Smooth muscle cell (in vitro differentiated cells): Measurements from ENCODE around the gene TGFBRAP1. TPM values are rescaled to one million over a fixed set of nuclear protein-coding genes. Genes with fewer than 3 reads are reported as not detected.

ENCODE experiments used
- DNase-seq: peaks from one replicate; lab custom pipeline; 2025; ENCODE audit not compliant: unreplicated experiment; lab: John Stamatoyannopoulos, UW
- H2AFZ ChIP-seq: fragments of 200-600 bp; sonication (generic); 2 replicates; pipeline ENCODE4 v1.6.0; 2016; ENCODE audit warnings: antibody characterized with exemption, low read depth, mild to moderate bottlenecking
- H3F3A ChIP-seq: fragments of 200-600 bp; sonication (generic); 2 replicates; pipeline ENCODE4 v1.6.0; 2017; ENCODE audit warnings: antibody characterized with exemption, low read depth
- H3K27ac ChIP-seq: fragments of 200-600 bp; sonication (generic); 2 replicates; pipeline ENCODE4 v1.5.1; 2016; ENCODE audit warnings: low read depth, mild to moderate bottlenecking
- H3K27me3 ChIP-seq: fragments of 200-600 bp; sonication (generic); 2 replicates; pipeline ENCODE4 v1.6.1; 2016; ENCODE audit warnings: low read depth, mild to moderate bottlenecking
- H3K36me3 ChIP-seq: fragments of 200-600 bp; sonication (generic); 2 replicates; pipeline ENCODE4 v1.5.1; 2016; ENCODE audit warnings: low read depth
- H3K4me1 ChIP-seq: fragments of 200-600 bp; sonication (generic); 2 replicates; pipeline ENCODE4 v1.5.1; 2016; ENCODE audit warnings: low read depth
- H3K4me2 ChIP-seq: fragments of 200-600 bp; sonication (generic); 2 replicates; pipeline ENCODE4 v1.6.0; 2016; ENCODE audit warnings: mild to moderate bottlenecking
- H3K4me3 ChIP-seq: fragments of 200-600 bp; sonication (generic); 2 replicates; pipeline ENCODE4 v1.5.1; 2016; ENCODE audit warnings: mild to moderate bottlenecking
- H3K79me2 ChIP-seq: fragments of 200-600 bp; sonication (generic); 2 replicates; pipeline ENCODE4 v1.6.0; 2016; ENCODE audit warnings: low read depth, mild to moderate bottlenecking
- H3K9ac ChIP-seq: fragments of 200-600 bp; sonication (generic); 2 replicates; pipeline ENCODE4 v1.6.0; 2016; ENCODE audit warnings: low read depth
- H3K9me3 ChIP-seq: fragments of 200-600 bp; sonication (generic); replicated peaks from 2 replicates; pipeline ENCODE4 v1.5.1; 2016; ENCODE audit warnings: low read depth
- H4K20me1 ChIP-seq: fragments of 200-600 bp; sonication (generic); 2 replicates; pipeline ENCODE4 v1.6.0; 2016; ENCODE audit warnings: low read depth
- WGBS: methylation state at CpG from one replicate; pipeline ENCODE4 v1.1.7; 2016; ENCODE audit warnings: low lambda C conversion rate; 5-methylcytosine and 5-hydroxymethylcytosine counted together
- polyA plus RNA-seq: library from polyadenylated mRNA; unstranded; fragments of >200 nt; fragmentation: Nextera tagmentation; extraction: Ambion mirVana; gene quantifications from 2 replicates; pipeline ENCODE4 v1.2.1, GENCODE V29; 2016
- total RNA-seq: library from RNA; depleted of rRNA; stranded (reverse); fragments of >200 nt; gene quantifications from 2 replicates; pipeline ENCODE4 v1.2.3, GENCODE V29; 2014
- TF ChIP-seq, protein P1 (sequence below): fragments of 200-600 bp; sonication (generic); IDR thresholded peaks from 2 replicates; pipeline ENCODE4 v1.5.1; 2017; ENCODE audit warnings: borderline replicate concordance, mild to moderate bottlenecking, antibody characterized with exemption; ENCODE audit not compliant: insufficient read depth, poor library complexity, severe bottlenecking

TGFBRAP1 gene
- total and polyA plus RNA-seq, 2 experiments from 2014 or later, result 8.9 to 10.5 TPM

DNA sequence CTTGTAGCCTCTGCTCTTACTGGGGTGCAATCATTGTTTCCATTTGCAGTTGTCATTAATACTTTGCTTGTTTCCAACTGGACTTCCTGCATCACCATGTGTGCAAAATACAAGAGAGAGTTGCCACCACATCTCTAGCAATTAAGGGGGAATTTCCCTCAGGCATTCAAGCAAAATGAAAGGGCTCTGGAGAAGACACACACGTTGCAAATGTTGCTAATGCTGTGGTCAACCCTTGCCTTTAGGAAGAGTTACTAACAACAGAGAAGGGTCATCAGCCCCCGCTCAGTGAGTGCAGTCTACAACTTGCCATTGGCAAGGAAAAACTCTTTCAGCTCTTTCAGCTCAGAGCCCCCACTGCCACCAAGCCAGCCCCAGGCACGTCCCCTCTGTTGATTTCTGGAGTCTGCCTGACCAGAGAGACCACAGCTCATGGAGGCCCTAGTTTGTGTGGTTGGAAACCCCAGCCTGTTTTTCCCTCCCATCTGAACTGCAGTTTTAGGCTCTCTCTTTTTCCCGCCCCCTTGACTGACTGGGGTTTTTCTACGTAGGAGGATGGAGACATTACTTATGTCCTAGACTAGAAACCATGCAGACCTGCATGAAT is 113.8 kb downstream of the TGFBRAP1 start:
- Histone ChIP-seq H3K4me3 (no peak overlapping the region), H3F3A (no peaks in the 10 kb centered on the region), H3K9me3 (no peaks in the 10 kb centered on the region), H3K9ac (no peak overlapping the region), H2AFZ (no peak overlapping the region), H3K27ac (no peak overlapping the region), H3K4me2 (no peak overlapping the region), H3K36me3 (no peaks in the 10 kb centered on the region), H4K20me1 (no peaks in the 10 kb centered on the region), H3K27me3 (no peaks in the 10 kb centered on the region), H3K79me2 (no peaks in the 10 kb centered on the region), H3K4me1 (no peaks in the 10 kb centered on the region)
- WGBS, result 67% methylated on average over 5 of the region's 5 CpGs
- TF ChIP-seq, protein P1, sequence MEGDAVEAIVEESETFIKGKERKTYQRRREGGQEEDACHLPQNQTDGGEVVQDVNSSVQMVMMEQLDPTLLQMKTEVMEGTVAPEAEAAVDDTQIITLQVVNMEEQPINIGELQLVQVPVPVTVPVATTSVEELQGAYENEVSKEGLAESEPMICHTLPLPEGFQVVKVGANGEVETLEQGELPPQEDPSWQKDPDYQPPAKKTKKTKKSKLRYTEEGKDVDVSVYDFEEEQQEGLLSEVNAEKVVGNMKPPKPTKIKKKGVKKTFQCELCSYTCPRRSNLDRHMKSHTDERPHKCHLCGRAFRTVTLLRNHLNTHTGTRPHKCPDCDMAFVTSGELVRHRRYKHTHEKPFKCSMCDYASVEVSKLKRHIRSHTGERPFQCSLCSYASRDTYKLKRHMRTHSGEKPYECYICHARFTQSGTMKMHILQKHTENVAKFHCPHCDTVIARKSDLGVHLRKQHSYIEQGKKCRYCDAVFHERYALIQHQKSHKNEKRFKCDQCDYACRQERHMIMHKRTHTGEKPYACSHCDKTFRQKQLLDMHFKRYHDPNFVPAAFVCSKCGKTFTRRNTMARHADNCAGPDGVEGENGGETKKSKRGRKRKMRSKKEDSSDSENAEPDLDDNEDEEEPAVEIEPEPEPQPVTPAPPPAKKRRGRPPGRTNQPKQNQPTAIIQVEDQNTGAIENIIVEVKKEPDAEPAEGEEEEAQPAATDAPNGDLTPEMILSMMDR, result no peak
- no peak for DNase-seq

Other genes starting within 250 kb of the TGFBRAP1 start
- not detected in 2 replicates for gene GPR45, start 88.0 kb downstream of the TGFBRAP1 start, total RNA-seq
- not detected in 2 replicates for gene GPR45, start 88.0 kb downstream of the TGFBRAP1 start, polyA plus RNA-seq
- gene C2orf49, start 7.8 kb upstream of the TGFBRAP1 start, total RNA-seq, result 23.2 and 37.7 TPM in 2 replicates
- gene C2orf49, start 7.8 kb upstream of the TGFBRAP1 start, polyA plus RNA-seq, result 17.9 and 18.8 TPM in 2 replicates
- gene FHL2, start 69.3 kb upstream of the TGFBRAP1 start, total RNA-seq, result 67.6 and 98.0 TPM in 2 replicates
- gene FHL2, start 69.3 kb upstream of the TGFBRAP1 start, polyA plus RNA-seq, result 64.1 and 82.8 TPM in 2 replicates